ENCODE measurements around the gene P2RX2.

The P2RX2 gene

DNA sequence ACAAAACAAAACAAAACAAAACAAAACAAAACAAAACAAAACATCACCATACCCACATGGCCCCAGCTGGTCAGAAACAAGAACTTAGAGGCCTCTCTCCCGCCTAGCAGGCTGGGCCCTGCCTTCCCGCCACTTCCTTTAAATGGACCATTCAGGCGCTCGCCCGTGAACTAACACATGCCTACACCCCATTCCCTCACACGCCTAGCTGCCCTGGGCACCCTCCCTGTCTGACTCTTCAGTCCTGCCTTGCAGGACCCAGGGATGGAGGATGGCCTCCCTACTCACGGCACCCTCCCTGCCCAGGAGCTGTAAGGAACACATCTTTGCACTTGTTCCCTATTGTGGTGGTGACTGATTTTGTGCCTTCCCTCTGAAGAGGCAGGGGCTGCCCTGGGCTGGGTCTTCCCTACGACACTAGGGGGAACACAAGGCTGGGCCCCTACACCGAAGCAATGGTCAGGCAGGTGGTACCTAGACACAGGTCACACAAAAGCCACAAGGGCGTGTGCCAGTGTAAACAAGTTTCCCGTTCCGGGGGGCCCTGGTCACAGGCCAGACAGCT is 21.5 kb downstream of the P2RX2 start:
- H3K4me3 ChIP-seq (ENCODE audit: low read length): no peak overlapping the region
- TF ChIP-seq, protein P1, sequence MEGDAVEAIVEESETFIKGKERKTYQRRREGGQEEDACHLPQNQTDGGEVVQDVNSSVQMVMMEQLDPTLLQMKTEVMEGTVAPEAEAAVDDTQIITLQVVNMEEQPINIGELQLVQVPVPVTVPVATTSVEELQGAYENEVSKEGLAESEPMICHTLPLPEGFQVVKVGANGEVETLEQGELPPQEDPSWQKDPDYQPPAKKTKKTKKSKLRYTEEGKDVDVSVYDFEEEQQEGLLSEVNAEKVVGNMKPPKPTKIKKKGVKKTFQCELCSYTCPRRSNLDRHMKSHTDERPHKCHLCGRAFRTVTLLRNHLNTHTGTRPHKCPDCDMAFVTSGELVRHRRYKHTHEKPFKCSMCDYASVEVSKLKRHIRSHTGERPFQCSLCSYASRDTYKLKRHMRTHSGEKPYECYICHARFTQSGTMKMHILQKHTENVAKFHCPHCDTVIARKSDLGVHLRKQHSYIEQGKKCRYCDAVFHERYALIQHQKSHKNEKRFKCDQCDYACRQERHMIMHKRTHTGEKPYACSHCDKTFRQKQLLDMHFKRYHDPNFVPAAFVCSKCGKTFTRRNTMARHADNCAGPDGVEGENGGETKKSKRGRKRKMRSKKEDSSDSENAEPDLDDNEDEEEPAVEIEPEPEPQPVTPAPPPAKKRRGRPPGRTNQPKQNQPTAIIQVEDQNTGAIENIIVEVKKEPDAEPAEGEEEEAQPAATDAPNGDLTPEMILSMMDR (conservative IDR thresholded peaks at IDR 0.05; ENCODE audit: low read depth, low read length): no peak
- DNase-seq (ENCODE audit: low read depth): no peak

DNA sequence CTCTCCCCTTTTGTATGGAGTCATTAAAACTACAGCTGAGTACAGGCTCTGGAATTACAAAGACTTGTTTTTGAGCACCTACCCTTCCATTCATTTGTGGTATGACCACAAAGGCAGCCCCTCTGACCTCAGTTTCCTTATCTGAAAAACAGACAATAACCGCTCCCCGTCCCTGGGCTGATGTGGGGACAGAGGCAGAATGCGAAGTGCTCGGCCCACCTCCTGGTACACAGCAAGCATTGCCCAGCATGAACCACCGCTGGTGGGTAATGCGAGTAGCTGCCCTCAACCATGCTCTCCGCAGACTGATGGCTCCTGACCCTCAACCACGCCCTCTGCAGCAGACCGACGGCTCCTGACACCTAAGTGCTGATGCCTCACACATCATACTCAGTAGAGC is 22.4 kb downstream of the P2RX2 start:
- TF ChIP-seq, protein P1 (conservative IDR thresholded peaks at IDR 0.05; ENCODE audit: low read depth, low read length): no peak
- no peak for DNase-seq (ENCODE audit: low read depth)
- no peak overlapping the region for H3K4me3 ChIP-seq (ENCODE audit: low read length)

DNA sequence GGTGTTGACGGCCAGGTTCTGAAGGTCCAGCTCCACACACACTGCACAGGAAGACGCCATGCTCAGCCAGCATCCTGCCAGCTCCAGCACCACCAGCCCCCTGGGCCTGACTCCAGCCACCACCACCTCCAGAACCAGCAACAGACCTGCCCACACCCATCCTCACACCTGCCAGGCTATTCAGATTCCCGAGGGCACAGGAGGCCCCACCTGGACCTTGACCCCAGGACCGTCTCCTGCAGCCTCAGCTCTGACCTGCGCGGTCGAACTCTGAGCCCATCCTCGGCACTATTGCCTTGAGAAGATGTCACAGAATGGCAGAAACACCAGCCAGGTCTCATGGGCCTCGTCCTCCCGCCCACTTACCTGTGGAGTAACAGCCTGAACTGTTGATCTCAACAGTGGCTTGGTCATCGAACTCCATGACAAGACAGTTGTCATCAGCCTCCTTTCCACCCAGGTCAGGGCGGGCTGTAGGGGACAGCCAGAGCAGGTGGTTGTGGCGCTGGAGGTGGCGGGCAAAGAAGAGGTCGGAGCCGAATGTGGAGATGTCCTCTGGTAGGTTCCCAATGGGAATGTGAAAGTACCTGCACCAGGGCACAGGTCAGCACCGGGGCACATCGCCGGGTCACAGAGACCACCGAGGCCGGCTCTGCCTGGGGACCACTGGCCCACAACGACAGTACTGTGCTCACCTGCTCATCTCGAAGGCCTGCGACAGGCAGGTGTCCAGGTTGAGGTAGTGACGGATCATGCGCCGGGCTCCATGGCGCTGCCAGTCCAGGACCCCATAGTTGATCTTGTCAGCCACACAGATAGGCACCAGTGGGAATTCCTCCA is 23.5 kb downstream of the P2RX2 start:
- H3K4me3 ChIP-seq (ENCODE audit: low read length): no peak overlapping the region
- DNase-seq (ENCODE audit: low read depth): no peak
- TF ChIP-seq, protein P1 (conservative IDR thresholded peaks at IDR 0.05; ENCODE audit: low read depth, low read length): no peak

DNA sequence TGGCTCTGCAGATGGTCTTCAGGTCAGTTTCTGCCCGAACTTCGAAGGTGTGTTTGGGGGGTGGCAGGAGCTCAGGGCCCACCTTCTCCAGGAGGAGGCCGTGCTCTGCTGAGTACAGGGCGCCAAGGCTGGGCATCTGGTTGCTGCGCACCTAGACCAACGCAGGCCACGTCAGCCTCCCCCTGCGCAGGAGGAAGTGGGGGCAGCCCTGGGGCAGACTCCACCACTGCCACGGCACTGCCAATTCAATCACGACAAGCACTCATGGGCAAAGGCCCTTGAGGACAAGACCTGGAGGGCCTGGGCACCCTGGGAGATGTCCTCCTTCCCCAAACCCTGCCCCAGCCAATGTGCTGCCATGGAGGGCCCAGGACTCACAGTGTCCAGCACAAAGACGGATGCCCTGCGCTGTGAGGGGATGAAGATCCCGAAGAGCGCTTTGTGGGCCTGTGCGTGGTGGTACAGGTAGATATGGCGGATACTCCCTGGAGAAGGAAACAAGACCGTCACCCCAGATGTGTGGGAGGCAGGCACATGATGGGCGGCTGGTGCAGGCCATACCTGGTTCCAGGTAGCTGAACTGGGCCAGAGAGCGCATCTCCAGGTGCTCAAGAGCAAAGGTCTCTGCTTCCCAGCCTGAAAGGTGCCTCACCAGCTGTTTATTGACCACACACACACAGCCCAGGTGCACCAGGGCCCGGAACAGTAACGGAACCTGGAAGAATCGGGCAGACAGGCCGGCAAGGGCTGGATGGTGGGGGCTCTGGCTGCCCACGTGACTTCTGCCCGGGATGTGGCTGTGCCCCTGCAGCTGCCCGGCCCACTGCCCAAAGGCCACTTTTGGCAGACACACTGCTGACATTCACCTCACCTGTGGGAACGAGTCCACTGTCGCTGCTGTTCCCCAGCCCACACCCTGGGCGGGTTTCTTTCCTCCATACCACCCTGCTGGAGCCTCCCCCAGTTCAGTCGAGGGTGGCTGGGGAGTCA is 24.6 kb downstream of the P2RX2 start:
- no peak overlapping the region for H3K4me3 ChIP-seq (ENCODE audit: low read length)
- TF ChIP-seq, protein P1 (conservative IDR thresholded peaks at IDR 0.05; ENCODE audit: low read depth, low read length): no peak
- no peak for DNase-seq (ENCODE audit: low read depth)

DNA sequence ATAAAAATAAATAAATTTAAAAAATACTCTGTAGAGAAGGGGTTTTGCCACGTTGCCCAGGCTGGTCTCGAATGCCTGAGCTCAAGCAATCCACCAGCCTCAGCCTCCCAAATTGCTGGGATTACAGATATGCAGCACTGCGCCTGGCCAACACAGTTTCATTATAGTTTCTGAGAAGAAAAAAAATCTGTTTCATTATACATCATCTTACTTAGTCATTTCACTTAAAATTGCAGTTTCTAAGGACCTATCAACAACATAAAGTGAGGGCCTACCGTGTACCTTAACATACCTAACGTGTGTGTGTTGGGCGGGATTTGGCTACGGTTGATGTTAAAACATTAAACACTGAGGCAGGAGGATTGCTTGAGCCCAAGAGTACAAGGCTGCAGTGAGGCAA is 28.3 kb downstream of the P2RX2 start:
- H3K4me3 ChIP-seq (ENCODE audit: low read length): no peak overlapping the region
- TF ChIP-seq, protein P1 (conservative IDR thresholded peaks at IDR 0.05; ENCODE audit: low read depth, low read length): no peak
- no peak for DNase-seq (ENCODE audit: low read depth)

DNA sequence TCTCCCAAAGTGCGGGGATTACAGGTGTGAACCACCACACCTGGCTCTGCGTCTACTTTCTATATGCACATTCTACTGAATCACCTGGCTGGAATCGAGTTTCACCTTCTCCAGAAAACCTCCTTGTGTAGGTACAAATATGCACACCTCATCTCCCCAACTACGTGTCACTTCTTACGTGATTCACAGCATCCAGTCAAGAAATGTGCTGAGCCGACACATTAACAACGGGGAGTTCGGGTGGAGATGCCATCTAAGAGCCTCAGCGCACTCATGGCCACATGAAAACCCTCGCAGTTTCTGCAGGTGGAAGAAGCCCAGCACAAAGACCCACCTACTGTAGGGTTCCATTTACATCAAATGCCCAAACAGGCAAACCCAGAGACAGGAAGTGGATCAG is 29.3 kb downstream of the P2RX2 start:
- no peak overlapping the region for H3K4me3 ChIP-seq (ENCODE audit: low read length)
- TF ChIP-seq, protein P1 (conservative IDR thresholded peaks at IDR 0.05; ENCODE audit: low read depth, low read length): no peak
- DNase-seq (ENCODE audit: low read depth): no peak
